Transverse colon (tissue), 4 donors: ENCODE results near the gene CIAO3.

Experiments
- CTCF ChIP-seq, 5 experiments: fragments of 200-600 bp in 3 of 5; fragments of 450-650 bp in 2 of 5; sonication (generic) in 3 of 5; IDR thresholded peaks; 1 replicate in 2 of 5; 2 replicates in 3 of 5; pipeline ENCODE4 v1.5.1; 2016 to 2017; ENCODE audit warnings: antibody characterized with exemption in 5 of 5, inconsistent platforms in 3 of 5, mild to moderate bottlenecking in 2 of 5, moderate library complexity in 1 of 5
- EP300 ChIP-seq: sonication (generic); formaldehyde crosslinking; IDR thresholded peaks from one replicate; pipeline ENCODE4 v1.6.1; 2017; ENCODE audit warnings: antibody characterized with exemption, low read depth
- POLR2A ChIP-seq: fragments of 450-650 bp; IDR thresholded peaks from one replicate; pipeline ENCODE4 v1.6.1; 2016; ENCODE audit warnings: antibody characterized with exemption, mild to moderate bottlenecking, moderate library complexity
- POLR2AphosphoS5 ChIP-seq, 3 donors: sonication (generic); formaldehyde crosslinking; IDR thresholded peaks; one replicate each; pipeline ENCODE4 v1.6.1; 2016; ENCODE audit warnings: antibody characterized with exemption in 3 of 3

GRCh38 chr16:776824-777223, 36.0 kb upstream of the CIAO3 start:
- TF ChIP-seq POLR2A, result no peak
- TF ChIP-seq CTCF (IDR thresholded peaks at IDR 0.05), result no peak
- no peak for TF ChIP-seq POLR2AphosphoS5 (IDR thresholded peaks at IDR 0.05)
- TF ChIP-seq EP300, result no peak
